Thyroid gland (tissue), 4 donors: ENCODE results near the gene DST. TPM values are rescaled to one million over a fixed set of nuclear protein-coding genes. Genes with fewer than 3 reads are reported as not detected.

Experiments
- DNase-seq, 2 donors: peaks; one replicate each; pipeline ENCODE4 v3.0.0-alpha.2; 2019
- H3K27ac ChIP-seq, 3 donors: fragments of 200-600 bp; sonication (generic); 1 replicate in 2 of 3; 2 replicates in 1 of 3; pipeline ENCODE4 v1.5.1; 2016 to 2019; ENCODE audit warnings: mild to moderate bottlenecking in 1 of 3, moderate library complexity in 1 of 3
- H3K27me3 ChIP-seq: fragments of 200-600 bp; sonication (generic); one replicate; pipeline ENCODE4 v1.5.1; 2019
- H3K36me3 ChIP-seq, 2 donors: fragments of 200-600 bp; sonication (generic); one replicate each; pipeline ENCODE4 v1.5.1; 2016 to 2019
- H3K4me1 ChIP-seq, 2 donors: fragments of 200-600 bp; sonication (generic); one replicate each; pipeline ENCODE4 v1.5.1; 2017 to 2019
- H3K4me3 ChIP-seq, 3 donors: fragments of 200-600 bp; sonication (generic); replicated peaks in 1 of 3; 1 replicate in 2 of 3; 2 replicates in 1 of 3; pipeline ENCODE4 v1.5.1; 2016; ENCODE audit warnings: mild to moderate bottlenecking in 1 of 3
- H3K9me3 ChIP-seq: fragments of 200-600 bp; sonication (generic); one replicate; pipeline ENCODE4 v1.5.1; 2017
- POLR2A ChIP-seq, 2 donors: fragments of 450-650 bp; IDR thresholded peaks; one replicate each; pipeline ENCODE4 v1.6.1; 2017; ENCODE audit warnings: antibody characterized with exemption in 2 of 2, mild to moderate bottlenecking in 2 of 2, moderate library complexity in 1 of 2
- WGBS, 2 donors: methylation state at CpG; one replicate each; pipeline ENCODE4 v1.1.5; 2017; 5-methylcytosine and 5-hydroxymethylcytosine counted together
- intact Hi-C: fragments of 100-400 bp; cut with DNase I; formaldehyde crosslinking; loops from one replicate; pipeline ENCODE4 v1.15.1; 2023
- total RNA-seq, 4 donors: library from RNA; depleted of rRNA; stranded (reverse); fragments of >200 nt; gene quantifications; one replicate each; pipeline ENCODE4 v1.2.3, GENCODE V29; 2016
- TF ChIP-seq, protein P1 (sequence below), 6 experiments: fragments of 200-600 bp in 3 of 6; fragments of 450-650 bp in 3 of 6; sonication (generic) in 3 of 6; IDR thresholded peaks; one replicate each; pipeline ENCODE4 v1.5.1; 2016 to 2019; ENCODE audit warnings: antibody characterized with exemption in 6 of 6, mild to moderate bottlenecking in 2 of 6, inconsistent platforms in 1 of 6, moderate library complexity in 1 of 6

The DST gene
- total RNA-seq, 4 donors from 2014 or later: 99.8 to 169 (median 149) TPM

DNA sequence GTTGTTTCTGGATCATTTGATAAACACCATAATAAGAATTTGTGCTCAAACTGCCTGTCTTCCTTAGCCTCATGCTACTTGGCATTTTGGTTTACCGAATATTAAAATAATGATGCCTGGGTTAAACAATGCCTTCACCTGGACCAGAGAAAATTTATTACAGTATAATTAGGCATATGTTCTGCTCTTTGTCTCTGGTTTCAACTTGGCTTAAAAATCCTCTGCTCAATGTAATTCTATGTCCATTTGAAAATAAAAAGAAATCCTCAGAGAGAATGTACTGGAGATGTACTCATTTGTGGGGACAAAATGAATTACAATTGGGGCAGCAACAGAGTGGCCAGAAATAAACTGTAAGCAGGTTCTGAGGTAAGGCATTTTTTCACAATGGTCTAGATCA lies 95.0 kb downstream of the DST start:
- no peaks in the 10 kb centered on the region for H3K9me3 ChIP-seq
- no peak for DNase-seq
- TF ChIP-seq POLR2A (IDR thresholded peaks at IDR 0.05): no peak
- TF ChIP-seq, protein P1, sequence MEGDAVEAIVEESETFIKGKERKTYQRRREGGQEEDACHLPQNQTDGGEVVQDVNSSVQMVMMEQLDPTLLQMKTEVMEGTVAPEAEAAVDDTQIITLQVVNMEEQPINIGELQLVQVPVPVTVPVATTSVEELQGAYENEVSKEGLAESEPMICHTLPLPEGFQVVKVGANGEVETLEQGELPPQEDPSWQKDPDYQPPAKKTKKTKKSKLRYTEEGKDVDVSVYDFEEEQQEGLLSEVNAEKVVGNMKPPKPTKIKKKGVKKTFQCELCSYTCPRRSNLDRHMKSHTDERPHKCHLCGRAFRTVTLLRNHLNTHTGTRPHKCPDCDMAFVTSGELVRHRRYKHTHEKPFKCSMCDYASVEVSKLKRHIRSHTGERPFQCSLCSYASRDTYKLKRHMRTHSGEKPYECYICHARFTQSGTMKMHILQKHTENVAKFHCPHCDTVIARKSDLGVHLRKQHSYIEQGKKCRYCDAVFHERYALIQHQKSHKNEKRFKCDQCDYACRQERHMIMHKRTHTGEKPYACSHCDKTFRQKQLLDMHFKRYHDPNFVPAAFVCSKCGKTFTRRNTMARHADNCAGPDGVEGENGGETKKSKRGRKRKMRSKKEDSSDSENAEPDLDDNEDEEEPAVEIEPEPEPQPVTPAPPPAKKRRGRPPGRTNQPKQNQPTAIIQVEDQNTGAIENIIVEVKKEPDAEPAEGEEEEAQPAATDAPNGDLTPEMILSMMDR (IDR thresholded peaks at IDR 0.05): no peak
- no peak overlapping the region for H3K27ac ChIP-seq
- H3K4me3 ChIP-seq: no peak overlapping the region
- no peaks in the 10 kb centered on the region for H3K27me3 ChIP-seq
- intact Hi-C loops: no loop called here
- H3K36me3 ChIP-seq: no peaks in the 10 kb centered on the region
- 92 to 98% methylated on average over 1 of the region's 1 CpG for WGBS, 2 donors
- peaks cover 4 to 13% of the 10 kb centered on the region in 2 donors for H3K4me1 ChIP-seq

DNA sequence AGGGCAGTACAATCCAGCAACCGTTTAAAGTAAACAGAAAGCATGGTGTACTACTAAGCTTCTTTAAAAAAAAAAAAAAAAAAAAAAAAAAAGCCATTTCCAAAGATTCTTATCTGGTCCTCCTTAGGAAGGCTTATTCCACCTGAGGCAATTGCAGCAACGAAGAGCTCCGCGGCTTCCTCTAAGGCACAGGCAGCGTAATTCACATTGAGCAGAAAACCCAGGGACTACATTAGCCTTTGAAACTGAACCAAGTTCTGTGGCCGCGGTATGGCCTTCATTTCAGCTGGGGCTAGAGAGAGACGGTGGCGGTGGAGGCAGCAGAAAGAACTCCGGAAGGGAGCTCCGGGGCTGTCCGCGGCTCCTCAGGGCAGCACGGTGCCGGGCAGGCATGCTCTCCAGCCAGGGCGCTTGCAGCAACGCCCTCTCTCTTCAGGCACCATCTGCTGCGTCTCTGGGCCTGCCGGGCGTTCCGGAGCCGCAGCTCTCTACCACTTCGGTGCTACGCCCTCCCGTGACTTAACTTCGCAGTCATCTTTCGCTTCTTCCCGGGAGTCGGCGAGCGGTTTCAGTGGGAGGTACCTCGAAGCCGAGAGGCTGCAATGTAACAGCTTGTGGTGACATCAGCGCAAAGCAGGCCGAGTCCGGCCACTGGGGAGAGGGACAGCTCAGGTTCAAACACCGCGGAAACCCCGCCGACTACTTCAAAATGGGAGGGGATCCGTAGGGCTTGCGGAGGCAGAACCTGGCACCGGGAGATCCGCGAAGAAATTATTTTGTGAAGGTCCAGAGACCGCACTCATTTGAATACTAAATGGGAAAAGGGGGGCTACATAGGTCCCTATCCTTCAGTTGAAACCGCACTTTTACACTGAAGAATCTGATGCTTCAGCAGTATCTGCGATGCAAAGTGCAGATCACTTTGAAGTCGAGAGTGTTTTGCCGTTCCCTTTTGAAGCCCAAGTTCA lies 100.0 kb downstream of the DST start:
- DNase-seq: peak; percentile 95 to 97
- H3K4me1 ChIP-seq: peaks cover 20 to 31% of the 10 kb centered on the region in 2 donors
- intact Hi-C loops: no loop called here
- H3K4me3 ChIP-seq: peak overlapping the region; percentile 1 to 37 (median 35)
- H3K9me3 ChIP-seq: no peaks in the 10 kb centered on the region
- H3K27me3 ChIP-seq: no peaks in the 10 kb centered on the region
- peak overlapping the region; percentile 89 to 98 (median 97) for H3K27ac ChIP-seq
- TF ChIP-seq, protein P1 (IDR thresholded peaks at IDR 0.05): peak in 3 of 6 experiments; percentile 23 to 30 (median 24)
- TF ChIP-seq POLR2A (IDR thresholded peaks at IDR 0.05): peak; percentile 81 to 99
- WGBS, 2 donors: 1 to 2% methylated on average over 40 to 48 of the region's 50 CpGs
- H3K36me3 ChIP-seq: no peaks in the 10 kb centered on the region

DNA sequence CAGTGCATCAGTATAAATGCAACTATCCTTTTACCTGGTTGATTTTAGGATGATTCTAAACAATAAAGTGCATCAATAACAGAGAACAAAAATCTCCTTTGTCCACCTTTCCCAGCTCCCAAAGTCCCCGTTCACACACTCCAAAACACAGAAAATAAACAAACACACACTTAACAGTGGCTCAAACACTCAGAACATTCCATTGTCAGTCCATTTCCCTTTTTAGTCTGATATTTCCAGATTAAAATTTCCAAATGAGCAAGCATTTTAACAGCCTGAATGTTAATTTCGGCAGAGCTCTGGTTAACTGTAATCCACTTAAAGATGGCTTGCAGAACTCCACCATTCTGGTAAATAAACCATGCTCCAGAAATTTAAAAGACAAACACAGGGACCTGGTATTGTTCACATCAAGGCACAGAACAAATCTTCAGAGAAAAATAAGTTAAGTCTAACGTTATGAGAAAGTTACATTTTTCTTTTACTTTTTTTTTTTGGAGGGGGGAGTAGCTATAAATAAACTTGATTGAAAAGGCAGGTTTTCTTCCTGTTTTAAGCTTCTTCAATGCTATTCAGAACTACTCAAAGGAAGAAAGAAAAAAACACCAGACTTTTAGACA lies 100.8 kb downstream of the DST start:
- Histone ChIP-seq H3K36me3 (no peaks in the 10 kb centered on the region), H3K27ac (peak overlapping the region; percentile 89 to 98 (median 97)), H3K4me3 (peak overlapping the region in 2 of 3 donors; percentile 25 to 35), H3K4me1 (peaks cover 23 to 31% of the 10 kb centered on the region in 2 donors), H3K27me3 (no peaks in the 10 kb centered on the region), H3K9me3 (no peaks in the 10 kb centered on the region)
- intact Hi-C loops: no loop called here
- TF ChIP-seq, protein P1 (IDR thresholded peaks at IDR 0.05): no peak
- no peak for TF ChIP-seq POLR2A (IDR thresholded peaks at IDR 0.05)
- no peak for DNase-seq
- 1 to 5% methylated on average over 3 of the region's 3 CpGs for WGBS, 2 donors

DNA sequence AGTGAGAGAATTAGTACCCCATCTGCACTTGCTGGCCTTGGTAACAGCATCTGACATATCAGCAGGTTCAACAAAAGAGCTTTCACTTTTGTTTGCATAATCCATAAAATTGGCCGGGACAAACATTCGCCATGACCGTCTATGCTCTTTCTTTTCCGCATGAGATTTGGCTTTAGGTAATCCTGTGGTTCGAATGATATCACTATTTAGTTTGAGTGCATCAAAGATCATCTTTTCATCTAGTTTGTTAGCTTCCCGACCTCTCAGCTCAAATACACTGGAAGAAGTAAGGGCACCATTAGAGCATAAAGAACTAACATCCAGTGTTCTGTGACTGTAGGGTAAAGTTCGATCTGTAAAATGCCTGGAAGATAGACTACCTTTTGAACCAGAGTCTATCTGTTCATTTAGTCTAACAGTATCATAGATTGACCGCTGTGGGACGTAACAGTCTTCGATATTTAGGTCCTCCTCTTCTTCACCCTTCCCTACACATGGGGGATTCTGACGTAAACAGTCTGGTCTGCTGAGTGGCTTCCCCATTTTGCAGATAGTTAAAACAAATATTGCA lies 101.6 kb downstream of the DST start:
- H3K4me1 ChIP-seq: peaks cover 23 to 37% of the 10 kb centered on the region in 2 donors
- H3K4me3 ChIP-seq: peak overlapping the region in 2 of 3 donors; percentile 3 to 35
- DNase-seq: no peak
- H3K27me3 ChIP-seq: no peaks in the 10 kb centered on the region
- no peaks in the 10 kb centered on the region for H3K36me3 ChIP-seq
- TF ChIP-seq POLR2A (IDR thresholded peaks at IDR 0.05): peak in 1 of 2 donors; percentile 6
- TF ChIP-seq, protein P1 (IDR thresholded peaks at IDR 0.05): no peak
- intact Hi-C loops: no loop called here
- 46 to 67% methylated on average over 11 of the region's 11 CpGs for WGBS, 2 donors
- no peaks in the 10 kb centered on the region for H3K9me3 ChIP-seq
- H3K27ac ChIP-seq: peak overlapping the region; percentile 37 to 98 (median 97)
